ENCODE measurements around the gene PCGF1. TPM values are rescaled to one million over a fixed set of nuclear protein-coding genes. Genes with fewer than 3 reads are reported as not detected.

PCGF1 gene
- total RNA-seq: 10 to 100 TPM in 3 of 4 donors, 1 to 10 TPM in 1; 4.4 to 16.2 (median 14.7) TPM

DNA sequence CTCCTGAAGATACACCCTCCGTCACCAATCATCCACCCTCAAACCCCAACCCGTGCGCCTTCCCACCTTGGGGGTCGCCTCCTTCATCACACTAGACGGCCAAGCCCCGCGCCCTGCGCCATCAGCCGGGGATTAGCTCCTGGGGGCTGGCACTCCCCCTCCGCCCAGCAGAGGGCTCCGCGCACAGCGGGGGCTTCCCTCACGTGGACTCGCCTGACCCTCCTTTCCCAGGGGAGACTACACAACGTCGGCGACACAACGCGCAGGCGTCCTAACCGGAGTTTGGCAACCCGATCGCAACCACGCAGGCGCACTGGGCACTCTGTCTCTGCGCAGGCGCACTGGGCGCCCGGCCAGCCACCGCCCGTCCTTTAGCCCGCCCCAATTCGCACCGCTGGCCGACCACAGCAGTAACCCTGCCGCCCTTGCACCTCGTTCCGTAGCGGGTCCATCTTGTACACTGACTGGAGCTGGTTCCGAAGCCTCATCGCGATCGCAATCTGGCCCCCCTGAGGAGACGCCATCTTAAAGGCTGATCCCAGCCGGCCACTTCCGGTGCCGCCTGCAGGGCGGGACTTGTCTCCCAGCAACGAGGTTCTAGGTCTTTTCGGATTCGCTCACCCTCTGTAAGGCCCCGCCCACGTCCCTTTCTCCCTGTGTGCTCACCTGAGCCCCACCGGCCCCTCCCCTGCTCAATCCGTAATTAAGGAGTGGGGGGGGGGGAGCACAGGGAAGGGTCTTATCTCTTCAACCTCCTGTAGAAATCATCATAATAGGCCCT lies at the start of gene PCGF1:
PCGF1 (minus strand) TSS at position 551 of the 781 bp plus-strand sequence; CDS start at position 524, 27 bp downstream.
- H3K4me3 ChIP-seq: peak within 1 kb of the TSS; percentile 56 to 86 (median 72)
- peaks cover 26 to 56% (median 33%) of the 10 kb centered on the region in 3 donors for H3K4me1 ChIP-seq
- peaks cover 0 to 56% (median 9%) of the 10 kb centered on the region in 4 donors for H3K27me3 ChIP-seq
- no peaks in the 10 kb centered on the region for H3K9me3 ChIP-seq
- peak within 1 kb of the TSS; percentile 96 to 99 (median 97) for H3K27ac ChIP-seq
- peaks cover 0 to 23% (median 9%) of the 10 kb centered on the region in 3 donors for H3K36me3 ChIP-seq
- DNase-seq: peak; percentile 89
- intact Hi-C loops (cut with DNase I): no loop called here
- TF ChIP-seq CTCF (IDR thresholded peaks at IDR 0.05): peak in 5 of 6 experiments; percentile 8 to 38 (median 20)
- TF ChIP-seq POLR2A (IDR thresholded peaks at IDR 0.05): peak in 3 of 4 donors; percentile 25 to 55 (median 30)
- 1% methylated on average over 32 to 37 of the region's 56 CpGs for WGBS, 2 donors

DNA sequence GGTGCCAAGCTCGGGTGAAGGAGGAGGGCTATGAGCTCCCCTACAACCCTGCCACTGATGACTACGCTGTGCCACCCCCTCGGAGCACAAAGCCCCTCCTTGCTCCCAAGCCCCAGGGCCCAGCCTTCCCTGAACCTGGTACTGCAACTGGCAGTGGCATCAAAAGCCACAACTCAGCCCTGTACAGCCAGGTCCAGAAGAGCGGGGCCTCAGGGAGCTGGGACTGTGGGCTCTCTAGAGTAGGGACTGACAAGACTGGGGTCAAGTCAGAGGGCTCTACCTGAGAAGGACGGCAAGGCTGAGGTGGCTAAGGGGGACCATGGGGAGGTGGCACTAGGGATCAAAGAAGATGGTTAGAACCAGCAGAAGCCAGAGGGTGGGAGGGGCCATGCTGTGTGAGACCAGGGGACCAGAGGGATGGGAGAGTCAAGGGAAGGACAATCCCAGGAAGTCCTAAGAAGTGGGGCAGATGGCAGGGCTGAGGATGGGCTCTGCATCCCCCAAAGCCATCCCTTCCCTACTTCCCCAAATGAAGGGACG lies 49.4 kb upstream of the PCGF1 start:
- intact Hi-C loops (cut with DNase I): no loop called here
- H3K27me3 ChIP-seq: peaks cover 0 to 46% (median 0%) of the 10 kb centered on the region in 4 donors
- H3K4me3 ChIP-seq: no peak overlapping the region
- WGBS, 2 donors: 83 to 97% methylated on average over 1 to 3 of the region's 6 CpGs
- peaks cover 8 to 35% (median 10%) of the 10 kb centered on the region in 3 donors for H3K4me1 ChIP-seq
- H3K27ac ChIP-seq: no peak overlapping the region
- peaks cover 0 to 8% (median 0%) of the 10 kb centered on the region in 3 donors for H3K36me3 ChIP-seq
- DNase-seq: no peak
- TF ChIP-seq POLR2A (IDR thresholded peaks at IDR 0.05) (no peak), CTCF (IDR thresholded peaks at IDR 0.05) (no peak)
- no peaks in the 10 kb centered on the region for H3K9me3 ChIP-seq

- H3K27me3 ChIP-seq: peaks cover 0 to 42% (median 0%) of the 10 kb centered on the region in 4 donors
- peak overlapping the region in 2 of 4 donors; percentile 67 to 70 for H3K4me3 ChIP-seq
- intact Hi-C loops (cut with DNase I): no loop called here
- peaks cover 0 to 8% (median 0%) of the 10 kb centered on the region in 3 donors for H3K36me3 ChIP-seq
- WGBS, 2 donors: 66 to 86% methylated on average over 9 of the region's 14 CpGs
- TF ChIP-seq POLR2A (IDR thresholded peaks at IDR 0.05) (no peak), CTCF (IDR thresholded peaks at IDR 0.05) (no peak)
- peak overlapping the region in 2 of 4 donors; percentile 88 to 89 for H3K27ac ChIP-seq
- DNase-seq: no peak
- no peaks in the 10 kb centered on the region for H3K9me3 ChIP-seq
- peaks cover 8 to 35% (median 10%) of the 10 kb centered on the region in 3 donors for H3K4me1 ChIP-seq
These were observed 48.7 kb upstream of the PCGF1 start for GRCh38 chr2:74556159-74556558.

DNA sequence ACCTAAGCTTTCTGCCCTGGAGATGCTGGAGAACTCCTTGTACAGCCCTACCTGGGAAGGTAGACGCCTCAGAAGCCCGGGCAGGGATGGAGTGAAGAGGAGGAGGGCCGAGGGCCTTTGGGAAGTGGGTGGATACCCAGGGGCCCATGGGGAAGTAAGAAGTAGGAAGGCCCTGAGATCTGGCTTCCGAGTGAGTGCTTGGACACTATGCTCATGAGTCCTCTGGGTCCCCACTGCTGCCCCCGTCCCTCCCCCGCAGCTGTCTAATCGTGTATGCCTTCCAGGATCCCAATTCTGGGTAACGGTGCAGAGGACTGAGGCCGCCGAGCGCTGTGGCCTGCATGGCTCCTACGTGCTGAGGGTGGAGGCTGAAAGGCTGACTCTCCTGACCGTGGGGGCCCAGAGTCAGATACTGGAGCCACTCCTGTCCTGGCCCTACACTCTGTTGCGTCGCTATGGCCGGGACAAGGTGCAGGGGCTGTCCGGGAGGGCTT lies 48.2 kb upstream of the PCGF1 start:
- Histone ChIP-seq H3K4me3 (peak overlapping the region; percentile 45 to 70 (median 65)), H3K27me3 (peaks cover 0 to 40% (median 0%) of the 10 kb centered on the region in 4 donors), H3K4me1 (peaks cover 8 to 35% (median 10%) of the 10 kb centered on the region in 3 donors), H3K9me3 (no peaks in the 10 kb centered on the region), H3K36me3 (peaks cover 0 to 8% (median 0%) of the 10 kb centered on the region in 3 donors), H3K27ac (peak overlapping the region in 3 of 4 donors; percentile 77 to 89 (median 88))
- no peak for TF ChIP-seq POLR2A (IDR thresholded peaks at IDR 0.05)
- TF ChIP-seq CTCF (IDR thresholded peaks at IDR 0.05): no peak
- DNase-seq: no peak
- WGBS, 2 donors: 73 to 87% methylated on average over 6 to 11 of the region's 17 CpGs
- intact Hi-C loops (cut with DNase I): no loop called here

All from esophagus squamous epithelium (tissue), 5 donors.